Astrocyte (in vitro differentiated cells and primary cell): Measurements from ENCODE around the gene SLC35G3.

Experiments used
- CTCF ChIP-seq: IDR thresholded peaks from 2 replicates; pipeline ENCODE4 v1.5.1; 2011; ENCODE audit warnings: low read depth, mild to moderate bottlenecking, inconsistent platforms, low read length, moderate library complexity; ENCODE audit not compliant: insufficient read depth
- EZH2 ChIP-seq: IDR thresholded peaks from 2 replicates; pipeline ENCODE4 v1.6.1; 2012; ENCODE audit warnings: mild to moderate bottlenecking, low read length, inconsistent platforms; ENCODE audit not compliant: insufficient read depth

- TF ChIP-seq CTCF, result no peak
- no peak for TF ChIP-seq EZH2
Observed at GRCh38 chr17:35192708-35193107, 1.5 kb downstream of the SLC35G3 start.
